ENCODE measurements around the gene ATP2B3.
A peak's percentile ranks its signal among the peaks of the same experiment; 100 is the strongest.

The ATP2B3 gene

GRCh38 chrX:153517423-153517822, at the start of gene ATP2B3:
TSS of gene ATP2B3 (plus strand) at chrX:153517642. CDS start at chrX:153536248, 18,606 bp downstream.
- no peak for DNase-seq (ENCODE audit: low read depth in 2 of 2)

DNA sequence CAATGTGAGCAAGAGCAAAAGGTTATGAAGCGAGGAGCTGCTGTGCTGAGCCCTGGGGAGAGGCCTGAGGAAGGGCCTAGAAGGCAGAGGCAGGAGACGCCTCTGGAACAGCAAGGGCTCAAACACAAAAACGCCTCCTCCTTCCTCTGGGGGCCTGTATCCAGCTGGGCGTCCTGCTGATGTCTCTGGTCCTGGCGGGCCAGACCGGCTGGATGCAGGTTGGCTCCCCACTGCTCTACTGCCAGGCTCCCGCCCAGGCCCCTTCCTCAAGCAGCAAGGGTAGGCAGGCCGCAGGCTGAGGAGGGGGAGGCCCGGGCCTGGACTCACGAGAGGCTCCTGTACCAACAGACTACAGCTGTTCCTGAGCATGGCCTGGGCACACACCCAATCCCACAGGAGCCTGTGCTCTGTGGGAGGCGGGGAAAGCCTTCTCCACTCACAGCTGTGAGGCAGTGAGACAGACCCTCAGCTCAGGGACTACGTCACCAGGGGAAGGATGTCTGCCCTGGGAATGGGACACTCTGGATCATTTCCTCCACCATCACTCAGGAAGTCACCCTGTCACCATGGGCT, 49.3 kb upstream of the ATP2B3 start:
- DNase-seq (ENCODE audit: low read depth in 2 of 2) = no peak

- DNase-seq (ENCODE audit: low read depth in 2 of 2) = peak in 1 of 2 donors; percentile 6
Observed at GRCh38 chrX:153469811-153470410, 47.5 kb upstream of the ATP2B3 start.

DNA sequence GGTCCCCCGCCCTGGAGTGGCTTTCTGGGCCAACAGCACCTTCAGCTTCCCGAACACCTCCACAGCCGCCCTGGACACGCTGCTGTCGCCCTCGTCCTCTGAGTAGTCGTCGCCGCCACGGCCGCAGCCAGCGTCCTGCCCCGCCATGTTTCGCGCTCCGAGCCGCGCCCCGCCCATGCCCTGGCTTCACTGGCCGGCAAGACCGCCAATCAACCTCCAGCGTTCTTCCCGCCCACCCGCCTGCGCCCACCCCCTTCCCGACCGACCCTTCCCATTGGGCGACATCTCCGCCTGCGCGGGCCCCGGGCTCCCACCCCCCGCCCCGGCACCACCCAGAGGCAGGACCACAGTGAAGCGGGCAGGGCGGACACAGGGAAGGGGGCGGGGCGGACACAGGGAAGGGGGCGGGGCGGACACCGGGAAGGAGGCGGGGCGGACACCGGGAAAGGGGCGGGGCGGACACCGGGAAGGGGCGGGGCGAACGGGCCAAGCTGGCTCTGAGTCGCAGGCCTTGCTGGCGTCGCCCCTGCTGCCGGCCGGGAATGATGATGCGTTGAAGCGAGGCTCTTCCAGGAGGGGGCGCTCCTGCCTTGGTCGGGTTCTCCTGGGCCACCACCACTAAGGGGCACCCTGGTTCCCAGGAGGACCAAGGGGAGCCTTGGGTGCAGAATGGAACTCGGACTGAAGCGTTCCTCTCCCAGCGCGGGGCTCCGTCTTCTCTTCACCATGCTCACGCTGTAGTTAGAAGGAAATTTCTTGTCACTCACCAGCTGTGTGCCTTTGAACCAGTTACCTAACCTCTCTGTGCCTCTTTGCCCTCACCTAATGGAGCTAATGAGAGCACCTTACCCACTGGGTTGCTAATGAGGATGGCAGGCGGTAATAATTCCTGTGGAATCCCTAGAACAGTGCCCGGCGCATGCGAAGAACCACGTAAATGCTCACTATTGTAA, 46.8 kb upstream of the ATP2B3 start, which contains the start of gene HAUS7:
HAUS7 (minus strand) TSS at position 166 of the 953 bp plus-strand sequence; CDS start at position 147, 19 bp downstream.
- peak; percentile 77 for DNase-seq (ENCODE audit: low read depth in 2 of 2)

GRCh38 chrX:153471663-153472280, 45.7 kb upstream of the ATP2B3 start:
- no peak for DNase-seq (ENCODE audit: low read depth in 2 of 2)

- DNase-seq (ENCODE audit: low read depth in 2 of 2) = no peak
Observed at GRCh38 chrX:153473126-153473525, 44.3 kb upstream of the ATP2B3 start.

DNA sequence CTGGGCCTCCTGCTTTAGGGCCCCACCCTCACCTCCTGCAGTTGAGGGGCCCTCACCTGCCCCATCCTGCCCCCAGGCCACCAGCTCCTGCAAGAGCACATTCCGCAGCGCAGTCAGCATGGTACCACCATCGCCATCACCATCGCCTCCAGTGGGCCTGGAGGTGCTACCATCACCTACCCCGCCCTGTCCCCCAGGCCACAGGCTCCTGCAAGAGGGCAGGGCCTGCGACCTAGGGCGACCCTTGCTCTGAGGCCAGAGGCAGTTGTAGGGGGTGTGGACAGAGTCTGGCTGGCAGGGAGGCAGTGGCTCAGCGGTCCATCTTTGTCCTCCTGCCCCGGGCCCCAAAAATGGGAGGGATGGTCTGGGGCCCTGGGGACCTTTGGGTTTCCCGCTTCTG, 43.2 kb upstream of the ATP2B3 start:
- no peak for DNase-seq (ENCODE audit: low read depth in 2 of 2)

DNA sequence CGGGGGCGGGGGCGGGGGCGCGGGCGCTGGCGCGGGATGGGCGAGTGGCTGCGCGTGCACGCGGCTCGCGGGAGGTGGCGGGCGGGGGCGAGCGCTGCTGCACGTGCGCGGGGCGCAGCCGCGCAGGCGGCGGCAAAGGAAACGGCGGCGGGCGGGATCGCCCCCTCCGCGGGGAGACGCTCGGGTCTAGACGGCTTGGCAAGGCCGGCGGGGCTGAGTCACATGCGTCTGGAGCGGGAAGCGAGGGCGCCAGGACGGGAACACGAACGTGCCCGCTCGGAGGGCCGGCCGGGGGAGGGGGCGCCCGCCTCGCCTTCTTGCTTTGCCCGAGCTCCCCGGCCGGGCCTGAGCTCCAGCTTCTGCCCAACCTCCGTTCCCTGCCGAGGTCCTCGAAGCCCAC, 42.7 kb upstream of the ATP2B3 start:
- peak; percentile 4 to 9 for DNase-seq (ENCODE audit: low read depth in 2 of 2)

DNA sequence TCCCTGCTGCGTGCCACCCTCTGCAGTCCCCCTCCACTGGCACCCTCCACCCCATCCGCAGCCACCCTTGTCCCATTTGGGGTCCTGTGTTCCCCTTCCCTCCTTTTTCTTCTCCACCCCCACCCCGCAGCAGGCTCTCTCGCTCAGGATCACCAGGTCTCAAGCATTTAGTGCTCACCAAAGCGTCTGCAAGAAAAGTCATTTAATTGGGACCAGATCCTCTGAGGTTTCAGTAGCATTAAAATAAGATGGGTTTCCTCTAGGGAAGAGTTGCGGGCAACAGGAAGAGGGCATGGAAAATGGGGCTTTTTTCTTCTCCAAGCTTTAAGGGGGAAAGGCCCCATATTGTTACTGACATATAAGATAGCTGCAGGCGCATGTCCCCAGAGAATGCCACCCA, 42.2 kb upstream of the ATP2B3 start:
- DNase-seq (ENCODE audit: low read depth in 2 of 2) = no peak

GRCh38 chrX:153475751-153476281, 41.6 kb upstream of the ATP2B3 start:
- DNase-seq (ENCODE audit: low read depth in 2 of 2) = no peak

DNA sequence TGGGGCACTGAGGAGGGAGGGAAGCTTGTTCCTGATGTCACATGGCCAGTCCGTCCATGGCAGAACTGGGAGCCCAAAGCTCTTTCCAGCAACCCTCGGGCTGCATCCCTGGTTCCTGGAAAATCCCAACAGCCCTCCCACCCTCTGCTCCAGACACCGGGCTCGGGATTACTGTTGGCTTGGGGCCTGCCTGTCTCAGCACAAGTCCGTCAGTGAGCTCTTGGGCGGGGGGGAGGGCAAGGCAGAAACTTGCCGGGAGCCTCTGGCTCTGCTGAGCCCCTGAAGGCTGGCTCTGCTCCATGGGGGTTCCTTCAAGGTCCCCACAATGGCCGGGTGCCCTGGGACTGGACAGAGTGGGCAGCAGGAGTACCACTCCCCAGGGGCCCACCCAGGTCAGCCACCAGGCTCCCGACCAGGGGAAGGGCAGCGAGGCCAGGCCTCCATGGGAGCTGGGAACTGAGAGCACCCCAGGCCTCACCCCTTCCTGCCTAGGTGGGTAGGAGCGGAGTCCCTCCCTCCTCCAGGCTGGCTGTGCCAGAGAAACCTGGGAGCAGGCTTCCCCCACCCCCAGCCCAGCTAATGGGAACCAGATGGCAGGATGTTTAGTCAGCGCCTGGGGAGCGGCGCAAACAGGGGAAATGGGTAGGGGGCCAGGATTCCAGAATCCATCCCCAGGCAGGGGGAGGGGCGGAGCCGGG, 40.6 kb upstream of the ATP2B3 start:
- DNase-seq (ENCODE audit: low read depth in 2 of 2) = no peak

- no peak for DNase-seq (ENCODE audit: low read depth in 2 of 2)
Observed at GRCh38 chrX:153477364-153477857, 40.0 kb upstream of the ATP2B3 start.

DNA sequence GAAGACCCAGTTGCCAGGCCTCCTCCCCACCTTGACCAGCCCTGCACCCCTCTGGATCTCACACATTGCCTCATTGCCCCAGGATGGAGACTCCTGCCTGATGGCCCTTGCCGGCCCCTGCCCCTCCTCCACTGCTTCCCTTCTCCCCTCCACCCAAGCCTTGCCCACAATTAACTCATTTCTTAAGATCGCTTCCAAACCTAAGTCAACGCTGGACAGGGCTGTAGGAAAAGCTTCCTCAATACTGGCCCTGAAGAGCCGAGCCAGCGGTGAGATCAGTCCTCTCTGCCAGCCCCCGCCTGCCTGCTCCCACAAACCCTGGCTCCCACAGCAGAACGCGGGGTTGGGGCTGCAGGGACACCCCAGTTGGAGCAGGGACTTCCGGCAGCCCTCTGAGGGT, 39.5 kb upstream of the ATP2B3 start:
- DNase-seq (ENCODE audit: low read depth in 2 of 2) = no peak

DNA sequence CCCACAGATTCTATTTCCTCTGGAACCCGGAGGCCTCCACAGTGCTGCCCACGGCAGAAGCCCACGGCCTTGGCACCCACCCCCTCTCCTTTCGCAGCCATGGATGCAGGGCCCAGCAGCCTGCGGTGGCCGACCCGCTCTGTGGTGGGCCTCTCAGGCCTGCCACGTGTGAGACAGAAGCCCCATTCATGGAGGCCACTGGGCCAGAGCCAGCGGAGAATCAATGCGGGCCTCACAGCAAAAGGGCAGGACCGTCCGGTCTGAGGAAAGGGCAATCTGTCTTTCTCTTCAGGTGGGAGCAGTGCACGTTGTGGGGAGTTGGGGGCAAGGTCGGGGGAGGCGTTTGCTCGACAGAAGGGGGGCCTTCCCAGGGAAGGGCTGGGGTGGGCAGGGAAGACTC, 38.7 kb upstream of the ATP2B3 start:
- DNase-seq (ENCODE audit: low read depth in 2 of 2) = no peak

DNA sequence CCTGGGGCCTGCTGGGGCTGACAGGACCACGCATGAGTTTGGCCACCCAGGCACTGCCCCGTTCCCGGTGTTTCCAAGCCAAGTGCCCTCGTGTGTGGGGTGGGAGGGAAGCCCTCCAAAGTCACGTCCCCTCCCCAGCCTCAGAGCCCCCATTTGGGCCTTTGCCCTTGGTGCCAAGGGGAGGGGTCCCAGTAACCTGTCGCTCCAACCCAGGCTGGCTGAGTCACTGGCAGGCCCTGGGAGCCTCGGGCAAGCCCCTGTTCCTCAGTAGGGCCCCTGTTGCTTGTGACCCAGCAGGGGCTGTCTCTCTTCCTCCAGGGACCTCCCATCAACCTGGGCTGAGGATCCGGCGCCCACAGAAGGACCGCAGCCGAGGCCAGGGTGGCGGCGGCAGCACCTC, 36.4 kb upstream of the ATP2B3 start:
- DNase-seq (ENCODE audit: low read depth in 2 of 2) = no peak

- no peak for DNase-seq (ENCODE audit: low read depth in 2 of 2)
Observed at GRCh38 chrX:153482376-153483015, 34.9 kb upstream of the ATP2B3 start.

- DNase-seq (ENCODE audit: low read depth in 2 of 2) = no peak
Observed at GRCh38 chrX:153485396-153486080, 31.9 kb upstream of the ATP2B3 start.

GRCh38 chrX:153486171-153486570, 31.3 kb upstream of the ATP2B3 start:
- no peak for DNase-seq (ENCODE audit: low read depth in 2 of 2)

DNA sequence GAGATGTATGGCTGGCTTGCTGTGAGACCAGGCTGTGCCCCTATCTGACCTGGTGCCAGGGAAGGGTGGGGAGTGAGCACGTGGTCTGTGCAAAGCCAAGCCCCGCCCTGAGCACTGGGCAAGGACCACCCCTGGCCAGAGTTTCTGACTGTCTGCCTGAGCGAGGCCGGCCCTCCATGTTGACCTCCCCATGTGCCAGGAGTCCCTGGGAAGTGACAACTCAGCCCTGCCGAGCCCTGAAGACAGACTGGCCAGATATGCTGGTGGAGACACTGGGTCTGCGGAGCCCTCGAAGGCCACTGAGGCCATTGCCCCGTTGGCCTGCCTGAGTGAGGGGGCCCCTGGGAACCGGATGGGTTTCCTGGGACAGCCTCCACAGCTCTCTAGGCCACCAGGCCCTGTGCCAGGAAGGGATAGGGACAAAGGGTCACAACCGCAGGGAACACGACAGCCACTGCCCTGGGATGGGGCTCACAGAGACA, 29.8 kb upstream of the ATP2B3 start:
- no peak for DNase-seq (ENCODE audit: low read depth in 2 of 2)

Measured in stimulated activated CD8-positive, alpha-beta memory T cell treated with anti-CD3 and anti-CD28 coated beads, Interleukin-2, amount 100 ng/mL, for 48 hours (primary cell).